HG02981 (cell line): ENCODE measurements around the gene SMIM27.
A peak's percentile ranks its signal among the peaks of the same experiment; 100 is the strongest.

ENCODE experiments used
- ATAC-seq: cut with Tn5 transposase; IDR thresholded peaks from one replicate; pipeline ENCODE4 v1.9.1; 2021; ENCODE audit warnings: mild to moderate bottlenecking, moderate library complexity; ENCODE audit not compliant: unreplicated experiment

Gene SMIM27

DNA sequence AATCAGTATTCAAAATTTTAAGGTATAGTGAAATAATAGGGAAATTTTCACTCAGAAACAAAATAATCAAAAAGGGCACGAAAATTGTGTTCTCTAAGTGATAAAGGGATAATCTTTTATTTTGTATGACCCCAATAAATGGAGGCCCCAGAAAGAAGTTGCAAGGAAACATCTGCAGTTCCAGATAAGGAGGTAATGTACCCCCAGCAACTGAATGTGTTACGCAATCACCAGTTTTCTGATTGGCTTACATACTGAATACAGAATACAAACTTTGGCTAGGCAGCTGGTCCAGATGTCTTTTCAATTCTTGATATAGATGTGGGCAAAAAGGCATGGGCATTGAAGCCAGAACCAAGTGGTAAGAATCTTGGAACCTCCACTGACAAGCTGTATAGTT is 2.0 kb downstream of the SMIM27 start:
- no peak for ATAC-seq

DNA sequence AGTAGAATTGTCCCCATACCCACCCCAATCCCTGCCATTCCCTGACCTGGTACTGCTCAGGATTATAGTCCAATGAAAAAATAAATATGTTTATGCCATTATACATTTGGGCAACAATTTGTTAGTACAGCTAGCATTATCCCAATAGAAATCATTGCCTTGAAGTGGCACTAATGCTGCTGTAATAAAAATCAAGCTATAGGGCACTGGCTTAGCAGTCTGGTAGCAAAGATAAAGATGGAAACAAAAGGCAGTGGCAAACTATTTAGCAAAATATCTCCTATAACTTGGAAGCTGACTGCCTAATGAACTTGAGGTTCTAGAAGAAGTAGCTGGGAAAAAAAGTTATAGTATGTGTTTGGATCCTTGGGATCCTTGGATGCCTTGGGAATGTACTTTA is 2.5 kb downstream of the SMIM27 start:
- ATAC-seq, result no peak

DNA sequence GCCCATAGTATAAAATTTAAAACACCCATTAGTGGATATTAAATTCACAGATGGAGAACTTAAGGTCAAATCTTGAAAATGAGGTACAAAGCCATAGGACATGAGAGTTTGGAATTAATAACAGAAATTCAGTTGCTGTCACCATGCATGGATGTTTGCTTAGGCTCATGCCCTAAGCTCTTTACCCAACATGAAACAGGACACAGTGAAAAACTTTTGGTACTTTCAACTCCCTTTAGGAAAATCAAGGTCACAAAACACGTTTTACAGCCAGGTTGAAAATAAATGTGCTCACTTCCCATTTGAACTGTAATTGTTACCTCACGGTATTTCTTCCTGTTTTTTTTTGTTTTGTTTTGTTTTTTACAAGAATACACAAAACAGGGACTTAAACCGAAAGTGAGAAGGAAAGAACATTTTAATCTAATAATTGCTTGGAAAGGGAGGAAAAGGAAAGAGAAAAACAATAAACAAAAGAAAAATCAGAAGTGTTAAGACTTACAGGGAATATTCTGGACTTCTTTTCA is 6.3 kb downstream of the SMIM27 start:
- no peak for ATAC-seq

DNA sequence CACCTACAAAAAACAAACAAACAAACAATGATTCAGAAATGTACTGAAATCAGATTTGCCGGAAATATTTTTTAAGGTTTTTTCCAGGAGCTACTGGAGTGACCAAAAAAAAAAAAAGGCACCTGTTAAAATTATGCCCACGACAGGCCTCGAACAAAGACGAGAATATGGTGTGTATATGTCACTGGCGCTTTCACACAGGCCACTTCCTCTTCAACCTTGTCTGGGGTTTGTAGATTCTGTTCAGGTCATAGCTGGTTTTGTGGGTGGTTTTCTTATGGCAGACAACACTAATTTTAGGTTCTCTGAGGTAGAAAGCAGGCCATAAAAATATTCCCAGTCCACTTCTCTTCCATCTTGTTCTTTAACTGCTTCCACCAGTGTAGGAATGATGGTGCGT is 13.8 kb downstream of the SMIM27 start:
- no peak for ATAC-seq

DNA sequence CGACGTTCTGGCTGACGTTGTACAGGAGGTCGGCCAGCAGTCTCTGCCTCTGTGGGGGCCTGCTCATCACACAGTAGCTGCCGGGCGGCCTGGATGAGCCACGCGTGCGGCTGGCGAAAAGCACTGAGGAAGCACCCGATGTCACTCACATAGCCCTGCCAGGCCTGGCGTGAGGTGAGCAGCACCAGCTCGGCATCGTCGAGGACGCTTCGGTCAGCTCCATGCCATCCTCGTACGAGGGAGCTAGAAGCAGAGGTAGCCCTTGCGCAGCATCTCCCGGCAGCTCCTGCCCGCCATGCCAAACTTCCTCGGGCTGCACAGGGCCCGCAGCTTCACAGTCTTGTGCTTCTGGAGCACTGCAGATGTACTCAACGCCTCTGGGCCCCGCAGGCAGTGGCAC is 14.6 kb downstream of the SMIM27 start:
- ATAC-seq, result no peak

DNA sequence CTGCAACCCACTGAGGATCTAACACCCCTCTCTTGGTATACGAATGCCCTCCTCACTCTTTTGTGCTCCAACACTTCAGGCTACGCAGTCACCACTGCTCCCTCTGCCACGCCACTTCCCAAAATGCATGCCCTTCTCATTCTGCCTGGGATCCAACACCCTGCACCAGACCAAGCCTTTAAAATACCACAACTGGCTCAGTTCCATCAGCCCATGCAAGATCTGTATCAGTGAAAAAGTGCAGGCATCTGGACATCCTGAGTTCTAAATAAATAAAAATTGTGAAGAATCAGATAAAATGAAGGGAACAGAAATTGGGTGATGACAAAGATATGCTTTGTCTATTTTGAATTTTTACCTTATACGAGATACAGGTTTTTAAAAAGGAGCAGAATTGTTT is 18.1 kb downstream of the SMIM27 start:
- no peak for ATAC-seq

DNA sequence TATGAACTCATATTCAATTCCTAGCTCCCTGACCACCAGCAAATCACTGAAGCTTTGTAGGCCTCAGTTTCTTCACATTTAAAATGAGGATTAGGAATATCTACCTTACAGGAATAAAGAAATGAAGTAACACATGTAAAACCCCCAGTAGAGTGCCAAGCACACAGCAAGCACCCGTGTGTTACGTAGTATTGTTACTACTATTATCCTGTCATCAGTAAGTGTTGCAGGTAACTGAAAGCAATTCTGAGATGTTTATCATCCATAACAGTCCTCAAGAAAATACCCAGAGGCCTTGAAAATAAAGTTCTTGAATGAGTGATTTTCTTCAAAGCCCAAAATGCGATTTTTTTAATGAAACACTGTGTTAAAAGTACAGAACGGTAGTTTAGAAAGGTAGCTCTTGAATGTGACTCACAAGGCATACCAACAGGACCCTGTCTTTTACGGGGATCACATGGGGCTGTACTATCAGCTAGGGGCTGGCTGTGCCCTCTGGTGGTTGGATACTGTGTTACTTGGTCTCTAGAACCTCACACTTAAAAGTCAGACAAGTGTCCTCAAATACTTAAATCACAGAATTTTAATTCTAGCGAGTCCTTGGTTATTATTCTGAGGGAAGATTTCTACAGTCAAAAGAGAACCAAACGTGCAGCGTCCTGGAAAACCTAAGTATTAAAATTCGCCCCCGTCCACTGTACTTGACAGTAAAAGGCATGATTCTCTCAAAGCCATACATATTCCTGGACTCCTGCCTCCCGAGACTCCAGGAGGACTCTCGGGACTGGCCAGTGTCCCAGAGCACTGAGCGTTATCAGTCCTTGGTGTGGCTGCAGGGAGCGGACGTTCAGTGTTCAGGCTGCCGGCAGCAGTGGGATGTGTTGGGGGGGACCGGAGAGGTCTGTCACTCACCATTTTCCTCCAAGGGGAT is 20.1 kb downstream of the SMIM27 start:
- peak; percentile 92 for ATAC-seq

DNA sequence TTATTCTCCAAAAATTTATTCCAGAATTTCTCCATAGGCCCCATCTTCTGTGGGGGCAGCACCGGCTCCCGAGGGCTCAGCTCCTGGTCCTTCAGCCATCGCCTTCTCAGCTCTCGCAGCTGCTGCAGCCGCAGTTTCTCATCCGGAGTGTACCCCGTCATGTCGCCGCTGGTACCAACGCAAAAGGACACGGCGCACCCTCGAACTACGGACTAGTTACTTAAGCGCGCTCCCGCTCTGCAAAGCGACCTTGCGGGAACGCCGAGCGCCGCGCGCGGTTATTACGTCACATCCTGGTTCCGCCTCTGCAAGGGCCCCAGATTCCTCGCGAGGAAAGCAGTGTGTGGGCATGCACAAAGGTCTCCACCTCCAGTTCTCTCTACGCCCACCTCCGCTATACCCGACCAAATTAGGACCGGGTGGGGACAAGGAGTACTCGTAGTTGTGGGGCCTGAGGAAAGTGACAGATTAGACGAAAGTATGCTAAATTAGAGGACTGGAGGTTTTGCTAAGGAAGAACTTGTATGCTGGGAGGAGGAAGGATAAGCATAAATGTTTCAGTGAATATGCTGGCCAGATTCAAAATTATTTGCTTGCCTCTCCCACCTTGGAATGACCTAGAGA is 20.9 kb downstream of the SMIM27 start, which contains the start of gene NDUFB6:
Gene NDUFB6, minus strand, starts transcription at position 260 of the 624 bp plus-strand sequence. Its CDS starts 99 bp downstream, at position 161.
- ATAC-seq, result peak; percentile 84

DNA sequence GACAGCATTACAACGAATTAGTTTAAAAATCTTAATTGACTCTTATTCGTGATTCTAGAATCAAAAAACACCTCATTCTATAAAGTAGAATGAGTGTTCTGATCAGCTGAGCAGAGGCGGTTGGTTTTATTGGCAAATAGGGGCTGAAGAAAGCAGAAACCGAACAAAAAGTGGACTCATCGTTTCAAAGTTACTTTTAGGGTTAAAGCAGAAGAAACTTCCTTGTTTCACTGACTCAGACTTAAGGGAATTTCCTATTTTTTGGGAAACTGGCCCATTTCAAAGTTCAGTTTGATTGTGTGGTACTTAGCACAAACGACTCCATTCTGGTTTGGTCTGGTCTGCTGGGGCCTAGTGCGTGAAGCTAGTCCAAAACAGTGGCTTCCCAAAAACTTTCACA is 21.7 kb downstream of the SMIM27 start:
- no peak for ATAC-seq

DNA sequence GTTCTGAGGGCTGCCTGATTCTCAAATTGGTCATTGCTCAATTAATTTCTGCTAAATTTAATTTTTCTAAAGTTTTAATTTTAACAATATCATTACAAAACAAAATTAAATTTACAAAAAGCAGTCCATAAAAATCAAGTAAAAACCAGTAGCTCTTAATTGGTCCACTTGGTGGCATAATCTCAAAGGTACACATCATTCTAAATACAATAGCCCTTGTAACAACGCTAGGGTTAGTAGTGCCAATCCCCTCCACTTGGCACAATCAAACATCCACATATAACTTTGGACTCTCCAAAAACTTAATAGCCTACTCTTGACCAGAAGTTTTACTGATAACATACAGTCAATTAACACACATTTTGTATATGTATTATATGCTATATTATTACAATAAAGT is 22.7 kb downstream of the SMIM27 start:
- ATAC-seq, result no peak

DNA sequence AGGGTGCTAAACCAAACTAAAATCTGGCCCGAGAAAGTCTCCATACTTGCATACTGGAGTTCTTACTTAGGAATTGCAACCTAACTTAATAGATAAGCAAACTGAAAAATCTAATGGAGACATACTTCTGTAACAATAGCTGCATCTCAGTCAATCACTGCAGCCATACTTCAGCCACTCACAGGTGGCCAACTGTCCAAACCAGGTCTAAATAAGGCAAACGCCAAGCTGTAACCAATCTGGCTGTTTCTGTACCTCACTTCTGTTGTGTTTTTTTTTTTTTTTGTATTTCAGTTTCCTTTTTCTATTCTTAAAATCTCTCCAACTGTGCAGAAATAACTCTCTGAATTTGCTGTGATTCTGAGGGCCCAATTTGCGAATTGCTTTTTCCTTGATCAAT is 25.2 kb downstream of the SMIM27 start:
- no peak for ATAC-seq

DNA sequence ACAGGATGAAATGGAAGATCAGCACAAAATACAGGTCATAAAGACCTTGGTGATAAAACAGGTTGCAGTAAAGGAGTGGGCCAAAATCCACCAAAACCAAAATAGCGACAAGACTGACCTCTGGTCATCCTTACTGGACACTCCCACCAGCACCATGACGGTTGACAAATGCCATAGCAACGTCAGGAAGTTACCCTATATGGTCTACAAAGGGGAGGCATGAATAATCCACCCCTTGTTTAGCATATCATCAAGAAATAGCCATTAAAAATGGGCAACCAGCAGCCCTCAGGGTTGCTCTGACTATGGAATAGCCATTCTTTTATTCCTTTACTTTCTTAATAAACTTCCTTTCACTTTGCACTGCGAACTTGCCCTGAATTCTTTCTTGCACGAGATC is 26.8 kb downstream of the SMIM27 start:
- no peak for ATAC-seq

DNA sequence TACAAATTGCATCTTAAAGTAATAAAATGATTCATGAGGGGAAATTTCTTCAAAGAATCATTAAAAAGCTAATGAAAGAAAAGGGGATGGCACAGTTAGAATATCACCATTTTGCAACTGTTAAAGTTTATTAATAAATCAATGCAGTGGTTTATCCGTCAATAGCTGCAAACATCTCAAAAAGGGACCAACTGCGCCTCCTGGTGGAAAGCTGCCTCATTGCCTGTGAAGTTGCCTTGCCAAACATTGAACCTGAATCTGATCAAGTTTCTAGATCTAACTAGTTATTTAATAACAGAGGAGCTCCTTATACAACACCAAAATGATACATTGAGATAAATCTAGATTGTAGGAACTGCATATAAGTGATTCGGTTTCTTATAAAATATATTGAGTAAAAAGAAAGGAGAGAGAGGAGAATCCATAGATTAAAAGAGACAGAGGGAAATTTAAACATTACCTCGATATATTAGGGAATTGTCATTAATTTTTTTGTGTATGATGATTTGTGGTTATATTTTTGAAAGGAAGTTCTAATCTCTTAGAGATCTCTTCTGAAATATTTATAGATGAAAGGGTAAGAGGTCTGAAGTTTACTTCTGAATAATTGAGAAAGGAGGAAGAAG is 27.7 kb downstream of the SMIM27 start:
- no peak for ATAC-seq

DNA sequence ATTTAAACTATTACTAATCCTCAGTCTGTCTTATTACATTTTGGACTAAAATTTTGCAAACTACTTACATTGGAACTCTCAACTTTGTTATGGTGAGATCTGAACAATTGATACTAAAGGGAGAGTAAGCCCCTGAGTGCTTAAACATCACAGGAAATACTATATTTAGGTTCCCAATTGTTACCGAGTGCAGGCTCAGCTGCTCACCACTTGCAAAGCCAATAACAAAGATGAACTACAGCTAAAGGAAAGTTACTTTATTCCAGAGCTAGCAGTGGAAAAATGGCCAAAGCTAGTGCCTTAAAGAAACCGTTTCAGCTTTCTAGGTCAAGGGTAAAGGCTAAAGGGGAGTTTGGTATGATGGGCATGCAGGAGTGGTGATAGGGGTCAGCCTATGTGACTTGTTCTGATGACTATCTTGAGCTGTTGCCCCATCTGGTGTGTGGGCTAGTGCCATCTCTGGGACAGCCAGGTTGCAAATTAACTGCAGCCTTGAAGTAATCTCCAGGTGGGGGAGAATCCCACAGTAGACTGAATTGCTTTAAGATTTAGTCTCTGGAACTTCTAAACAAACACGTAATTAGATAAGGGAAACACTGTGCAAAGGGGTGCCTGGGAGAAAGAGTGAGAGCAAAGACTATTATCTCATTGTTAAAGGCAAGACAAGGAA is 28.6 kb downstream of the SMIM27 start:
- ATAC-seq, result no peak

DNA sequence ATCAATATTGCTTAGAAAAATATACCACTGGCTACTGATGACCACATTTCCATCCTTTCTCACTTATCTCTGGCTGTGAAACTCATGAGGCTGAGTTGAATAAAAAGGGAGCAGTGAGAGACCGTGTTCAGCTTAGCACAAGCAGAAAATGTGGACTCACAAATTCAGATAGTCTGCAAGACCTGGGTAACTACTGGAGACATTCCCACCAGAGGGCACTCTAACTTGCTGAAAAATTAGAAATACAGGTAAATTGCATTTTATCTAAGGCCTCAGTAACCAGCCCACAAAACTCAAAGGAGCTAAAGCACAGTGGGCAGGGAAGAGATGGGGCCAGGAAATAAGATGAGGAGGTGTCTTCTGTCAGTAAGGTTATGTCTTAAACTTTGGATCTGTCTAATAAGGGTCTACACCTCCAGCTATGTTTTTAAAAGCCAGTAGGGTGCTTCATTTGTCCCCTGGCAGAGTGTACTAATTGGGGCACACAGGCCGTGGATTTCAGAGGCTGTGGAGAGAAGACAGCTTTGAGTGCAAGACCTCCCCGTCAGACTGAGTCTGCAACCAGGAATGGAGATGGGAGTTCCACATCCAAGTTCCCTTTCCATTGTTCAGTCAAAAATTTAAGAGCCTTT is 29.5 kb downstream of the SMIM27 start:
- no peak for ATAC-seq

DNA sequence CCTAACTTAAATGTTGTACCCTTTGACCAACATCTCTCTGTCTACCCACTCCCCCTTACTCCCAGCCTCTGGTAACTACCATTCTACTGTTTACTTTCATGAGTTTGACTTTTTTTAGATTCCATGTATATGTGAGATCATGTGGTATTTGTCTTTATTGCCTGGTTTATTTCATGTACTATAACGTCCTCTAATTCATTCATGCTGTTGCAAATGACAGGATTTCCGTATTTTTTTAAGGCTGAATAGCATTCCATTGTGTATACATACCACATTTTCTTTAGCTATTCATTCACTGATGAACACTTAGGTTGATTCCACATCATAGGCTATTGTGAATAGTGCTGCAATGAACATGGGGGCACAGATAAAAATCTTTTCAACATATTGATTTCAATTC is 32.7 kb downstream of the SMIM27 start:
- ATAC-seq, result no peak

DNA sequence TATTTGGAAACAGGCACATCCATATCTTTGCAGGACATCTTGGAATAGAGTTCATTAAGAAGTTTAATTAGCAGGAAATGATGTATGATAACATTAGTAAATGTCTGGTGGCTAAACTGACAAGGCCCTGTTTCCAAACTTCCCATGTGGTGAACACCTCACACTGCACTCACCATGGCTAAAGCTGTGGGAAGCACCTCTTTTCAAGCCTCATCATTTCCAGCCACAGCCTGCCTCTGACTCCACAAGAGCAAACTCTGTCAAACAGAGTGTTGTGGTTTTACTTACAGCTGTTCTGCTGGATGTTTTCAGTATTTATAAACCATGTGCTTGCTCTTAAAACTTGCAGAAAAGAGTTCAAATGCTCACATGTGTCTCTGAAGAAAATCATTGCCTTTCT is 35.8 kb downstream of the SMIM27 start:
- no peak for ATAC-seq

DNA sequence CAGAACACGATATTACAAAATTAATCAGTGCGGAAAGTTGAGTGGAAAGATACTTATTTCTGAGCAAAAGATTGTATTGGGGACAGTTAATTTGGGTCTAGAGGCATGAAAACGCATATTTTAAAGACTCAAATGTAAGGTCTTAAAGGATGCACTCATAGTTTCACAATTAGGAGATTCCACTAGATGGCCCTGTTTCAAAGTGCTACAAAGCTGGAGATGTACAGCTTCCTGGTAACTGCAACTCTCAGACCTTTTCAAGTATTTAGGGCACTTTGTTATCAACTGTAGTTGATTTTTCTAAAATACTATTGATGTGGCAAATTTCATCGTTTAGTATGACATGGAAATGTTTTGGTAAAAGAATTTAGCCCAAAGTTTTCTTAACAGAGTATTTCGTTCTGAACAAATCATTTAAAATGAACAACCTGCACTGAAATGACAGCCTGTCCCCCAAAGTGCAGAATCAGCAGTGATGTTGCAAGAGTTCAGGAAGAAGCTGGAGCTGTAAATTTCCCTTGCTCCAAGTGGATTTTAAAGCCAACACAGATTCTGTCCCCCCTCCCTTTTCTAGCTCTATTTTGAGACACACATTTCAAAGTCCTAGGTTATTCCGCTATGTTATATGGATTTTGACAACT is 37.1 kb downstream of the SMIM27 start:
- peak; percentile 63 for ATAC-seq

DNA sequence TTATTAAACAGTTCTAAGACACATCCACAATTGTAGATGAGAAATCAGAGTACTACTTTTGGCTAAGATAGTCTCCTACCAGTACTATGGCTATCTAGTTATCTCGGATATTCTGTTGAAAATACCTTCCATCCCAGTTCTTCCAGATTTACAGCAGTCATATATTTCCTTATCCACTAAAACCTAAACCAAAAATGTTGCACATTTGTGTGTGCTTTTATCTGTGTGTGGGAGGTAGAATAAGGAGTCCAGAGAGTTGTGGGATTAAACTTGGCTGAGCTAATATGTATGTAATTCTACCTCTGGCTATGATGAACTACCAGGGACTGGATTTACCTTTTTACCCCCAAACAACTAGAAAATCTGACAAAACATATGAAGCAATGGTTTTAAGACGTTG is 38.3 kb downstream of the SMIM27 start:
- ATAC-seq, result no peak

DNA sequence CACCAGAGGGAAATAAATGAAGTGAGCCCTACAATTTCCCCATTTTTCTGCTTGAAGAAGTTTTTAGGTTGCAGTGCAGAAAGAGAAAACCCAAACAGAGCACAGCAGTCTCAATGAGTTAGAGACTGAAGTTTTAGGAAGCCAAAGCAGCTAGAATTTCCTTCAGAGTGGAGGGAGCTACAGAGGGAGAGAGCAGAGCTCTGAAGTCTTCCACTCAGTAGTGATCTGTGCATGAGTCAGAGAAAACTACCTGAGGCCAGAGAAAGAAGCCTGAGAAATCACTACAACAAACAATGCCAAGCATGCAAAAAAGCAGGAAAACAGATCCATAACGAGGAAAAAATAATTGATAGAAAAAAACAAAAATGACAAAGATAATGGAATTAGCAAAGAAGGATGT is 38.8 kb downstream of the SMIM27 start:
- ATAC-seq, result no peak
